GM12878 (cell line): ENCODE results near the gene USP11. TPM values are rescaled to one million over a fixed set of nuclear protein-coding genes. Genes with fewer than 3 reads are reported as not detected.

ENCODE experiments used
- ATF2 ChIP-seq: IDR thresholded peaks from 2 replicates; pipeline ENCODE4 v1.6.1; 2012; ENCODE audit warnings: low read length, inconsistent platforms
- BMI1 ChIP-seq: fragments of 450-650 bp; IDR thresholded peaks from 2 replicates; pipeline ENCODE4 v1.6.1; 2016; ENCODE audit warnings: mild to moderate bottlenecking, moderate library complexity, borderline replicate concordance
- CBX3 ChIP-seq: fragments of 200-600 bp; sonication (generic); IDR thresholded peaks from 2 replicates; pipeline ENCODE4 v1.6.1; 2016; ENCODE audit warnings: low read depth, borderline replicate concordance
- CEBPZ ChIP-seq: fragments of 150-350 bp; IDR thresholded peaks from 2 replicates; pipeline ENCODE4 v1.6.1; 2016; ENCODE audit warnings: low read depth, low read length
- CHD2 ChIP-seq: IDR thresholded peaks from 2 replicates; pipeline ENCODE4 v1.6.1; 2011; ENCODE audit warnings: low read depth, low read length, improper control_type of control experiment, borderline replicate concordance
- DPF2 ChIP-seq: fragments of 450-650 bp; IDR thresholded peaks from 2 replicates; pipeline ENCODE4 v1.6.1; 2017; ENCODE audit warnings: mild to moderate bottlenecking
- E2F4 ChIP-seq: IDR thresholded peaks from 2 replicates; pipeline ENCODE4 v1.6.1; 2012; ENCODE audit warnings: low read depth, low read length, improper control_type of control experiment
- EED ChIP-seq: sonication (generic); IDR thresholded peaks from 2 replicates; pipeline ENCODE4 v1.6.1; 2016; ENCODE audit warnings: antibody characterized with exemption, low read depth
- HDGF ChIP-seq: fragments of 450-650 bp; IDR thresholded peaks from 2 replicates; pipeline ENCODE4 v1.6.1; 2016; ENCODE audit warnings: antibody characterized with exemption
- IRF4 ChIP-seq: IDR thresholded peaks from 2 replicates; pipeline ENCODE4 v1.6.1; 2011; ENCODE audit warnings: low read depth, low read length
- JUND ChIP-seq: IDR thresholded peaks from 2 replicates; pipeline ENCODE4 v1.6.1; 2012; ENCODE audit warnings: low read depth, mild to moderate bottlenecking, low read length, improper control_type of control experiment, moderate library complexity
- MAX ChIP-seq: IDR thresholded peaks from 2 replicates; pipeline ENCODE4 v1.6.1; 2012; ENCODE audit warnings: low read depth, low read length, improper control_type of control experiment
- PAX5 ChIP-seq: IDR thresholded peaks from 2 replicates; pipeline ENCODE4 v1.6.1; 2011; ENCODE audit warnings: low read depth, low read length, borderline replicate concordance
- POLR2AphosphoS2 ChIP-seq: IDR thresholded peaks from 2 replicates; pipeline ENCODE4 v1.6.1; 2011; ENCODE audit warnings: low read depth, mild to moderate bottlenecking, low read length, improper control_type of control experiment, moderate library complexity
- RAD21 ChIP-seq: IDR thresholded peaks from 2 replicates; pipeline ENCODE4 v1.6.1; 2011; ENCODE audit warnings: mild to moderate bottlenecking, low read depth, low read length, moderate library complexity; ENCODE audit not compliant: insufficient read depth
- SMARCA5 ChIP-seq: fragments of 450-650 bp; IDR thresholded peaks from 2 replicates; pipeline ENCODE4 v1.6.1; 2017; ENCODE audit warnings: mild to moderate bottlenecking
- SREBF1 ChIP-seq: IDR thresholded peaks from 2 replicates; pipeline ENCODE4 v1.6.1; 2012; ENCODE audit warnings: mild to moderate bottlenecking, low read length
- TAF1 ChIP-seq: IDR thresholded peaks from 2 replicates; pipeline ENCODE4 v1.6.1; 2011; ENCODE audit warnings: mild to moderate bottlenecking, low read depth, low read length, borderline replicate concordance
- TARDBP ChIP-seq: IDR thresholded peaks from 2 replicates; pipeline ENCODE4 v1.6.1; 2016; ENCODE audit warnings: borderline replicate concordance
- WRNIP1 ChIP-seq: IDR thresholded peaks from 2 replicates; pipeline ENCODE4 v1.6.1; 2011; ENCODE audit warnings: low read depth, low read length, improper control_type of control experiment, borderline replicate concordance
- YBX1 ChIP-seq: fragments of 450-650 bp; IDR thresholded peaks from 2 replicates; pipeline ENCODE4 v1.6.1; 2016; ENCODE audit warnings: antibody characterized with exemption
- ZBTB4 ChIP-seq: fragments of 450-650 bp; formaldehyde crosslinking; IDR thresholded peaks from 2 replicates; pipeline ENCODE4 v1.4.0; 2022; ENCODE audit warnings: mild to moderate bottlenecking, moderate library complexity
- ZSCAN29 ChIP-seq: fragments of 450-650 bp; IDR thresholded peaks from 2 replicates; pipeline ENCODE4 v1.6.1; 2017; ENCODE audit warnings: mild to moderate bottlenecking, moderate library complexity
- polyA plus RNA-seq, 11 experiments: library from polyadenylated mRNA; depleted of rRNA in 4 of 11; unstranded in 6 of 11; stranded (reverse) in 5 of 11; fragments of >200 nt; fragmentation: Nextera tagmentation in 4 of 11; fragmentation: Illumina TruSeq in 1 of 11; extraction: Ambion mirVana in 4 of 11; extraction: Trizol in 1 of 11; gene quantifications; 1 replicate in 1 of 11; 2 replicates in 10 of 11; pipeline versions ENCODE4 v1.2.1 to v1.2.3, GENCODE V29; 2011 to 2016; ENCODE audit warnings: inconsistent platforms in 2 of 11, missing spikeins in 2 of 11, low read depth in 1 of 11
- total RNA-seq, 4 experiments: library from RNA; depleted of rRNA in 3 of 4; stranded (reverse); fragments of >200 nt in 3 of 4; fragmentation: Illumina TruSeq in 1 of 4; extraction: Trizol in 1 of 4; gene quantifications; 2 replicates each; pipeline versions ENCODE4 v1.2.1 to v1.2.3, GENCODE V29; 2013 to 2021

Gene USP11
- total and polyA plus RNA-seq, 10 of the 15 experiments (the other 5 are each of a cell fraction or from before 2014, with no cell fraction given) = 3.3 to 44.0 (median 20.9) TPM

- TF ChIP-seq ZBTB4 (no peak), HDGF (no peak), RAD21 (no peak), BMI1 (no peak), WRNIP1 (peak; percentile 94; the same call in 1 of the 2 replicates), TAF1 (peak; percentile 49; the same call in 1 of the 2 replicates), IRF4 (no peak), SMARCA5 (0 out of 2 replicates have a peak, but pooled peaks have one; percentile 9), POLR2AphosphoS2 (no peak), E2F4 (peak; percentile 13; the same call in 1 of the 2 replicates), MAX (no peak), TARDBP (no peak), CHD2 (no peak), ZSCAN29 (no peak), DPF2 (peak; percentile 83; the same call in 1 of the 2 replicates), JUND (peak; percentile 99), PAX5 (0 out of 2 replicates have a peak, but pooled peaks have one; percentile 8), ATF2 (no peak), EED (no peak), SREBF1 (peak; percentile 96), YBX1 (no peak), CEBPZ (no peak), CBX3 (no peak)
Measured at GRCh38 chrX:47218280-47218919, 14.4 kb upstream of the USP11 start, which contains the start of gene CDK16 (continued).
